Right cardiac atrium (tissue), 5 donors: Measurements from ENCODE around the gene DNMT3A. TPM values are rescaled to one million over a fixed set of nuclear protein-coding genes. Genes with fewer than 3 reads are reported as not detected.

Source experiments
- ATAC-seq, 2 donors: fragments of 200-7000 bp; cut with Tn5 transposase; one replicate each; pipeline versions ENCODE4 v1.8.0 to v1.9.1; 2020; ENCODE audit warnings: moderate library complexity in 2 of 2, mild to moderate bottlenecking in 1 of 2
- DNase-seq, 3 donors: peaks; one replicate each; pipeline ENCODE4 v3.0.0-alpha.2; 2020
- H3K27ac ChIP-seq: one replicate; pipeline ENCODE4 v1.5.1; 2013; ENCODE audit warnings: mild to moderate bottlenecking, low read length, control low read depth, moderate library complexity
- H3K27me3 ChIP-seq: one replicate; pipeline ENCODE4 v1.6.1; 2013; ENCODE audit not compliant: control insufficient read depth, insufficient read depth
- H3K4me1 ChIP-seq: one replicate; pipeline ENCODE4 v1.6.1; 2013; ENCODE audit warnings: low read length; ENCODE audit not compliant: control insufficient read depth, insufficient read depth
- H3K4me3 ChIP-seq: one replicate; pipeline ENCODE4 v1.5.1; 2013; ENCODE audit warnings: low read length, control low read depth
- H3K9me3 ChIP-seq: one replicate; pipeline ENCODE4 v1.6.1; 2013; ENCODE audit warnings: low read length; ENCODE audit not compliant: control insufficient read depth
- WGBS: extraction: QIAGEN DNeasy Blood & Tissue Kit; methylation state at CpG from one replicate; pipeline ENCODE4 v1.1.7; 2013; 5-methylcytosine and 5-hydroxymethylcytosine counted together
- intact Hi-C, 4 donors: fragments of 100-400 bp; cut with DNase I; formaldehyde crosslinking; loops; one replicate each; pipeline versions ENCODE4 v1.11.0 to v1.14.0; 2022 to 2023
- polyA plus RNA-seq: library from polyadenylated mRNA; stranded (reverse); fragments of 200-250 nt; gene quantifications from one replicate; pipeline ENCODE4 v1.2.3, GENCODE V29; 2013
- total RNA-seq, 4 donors: library from RNA; stranded (reverse); fragmentation: NEBNext Ultra II Directional; extraction: Animal tissue kit (Norgen Biotek cat#: 25700); gene quantifications; one replicate each; pipeline ENCODE4 v1.2.1, GENCODE V29; 2021
- donor health status: healthy with polysubstance abuse.
- donor health status: DM: no; HTN: yes; CAD: no.
- donor health status: DM: no; HTN: no; CAD: no.
- donor health status: DM: no; HTN: yes; CAD: no; lungs with severe emphysema.
- donor health status: DM: yes; HTN: yes; CAD: no.

The DNMT3A gene
- total and polyA plus RNA-seq, 5 donors = 9.9 to 22.9 (median 20.2) TPM

- DNase-seq (no peak), ATAC-seq (no peak)
- 77% methylated on average over 25 of the region's 25 CpGs for WGBS
- intact Hi-C loops = loop anchor here in 1 of 4 donors (10.0 kb wide), 1 partner anchor 152 kb away; no protein-coding TSS in a partner anchor
- Histone ChIP-seq H3K27me3 (no peaks in the 10 kb centered on the region), H3K4me1 (no peaks in the 10 kb centered on the region), H3K9me3 (no peaks in the 10 kb centered on the region), H3K27ac (no peak overlapping the region), H3K4me3 (no peak overlapping the region)
These were observed 30.9 kb upstream of the DNMT3A start for GRCh38 chr2:25372405-25373268.

GRCh38 chr2:25371253-25372241, 29.8 kb upstream of the DNMT3A start:
- H3K4me1 ChIP-seq = no peaks in the 10 kb centered on the region
- no peak overlapping the region for H3K4me3 ChIP-seq
- H3K27me3 ChIP-seq = no peaks in the 10 kb centered on the region
- 79% methylated on average over 27 of the region's 27 CpGs for WGBS
- DNase-seq (no peak), ATAC-seq (no peak)
- H3K9me3 ChIP-seq = no peaks in the 10 kb centered on the region
- H3K27ac ChIP-seq = no peak overlapping the region
- intact Hi-C loops = loop anchor here in 1 of 4 donors (10.0 kb wide), 1 partner anchor 153 kb away; no protein-coding TSS in a partner anchor

GRCh38 chr2:25369876-25370275, 28.2 kb upstream of the DNMT3A start:
- Histone ChIP-seq H3K27ac (no peak overlapping the region), H3K9me3 (no peaks in the 10 kb centered on the region), H3K4me1 (no peaks in the 10 kb centered on the region), H3K27me3 (no peaks in the 10 kb centered on the region), H3K4me3 (no peak overlapping the region)
- DNase-seq = no peak
- intact Hi-C loops = loop anchor here in 1 of 4 donors (10.0 kb wide), 1 partner anchor 155 kb away; no protein-coding TSS in a partner anchor
- ATAC-seq = no peak
- 80% methylated on average over 5 of the region's 5 CpGs for WGBS

- no peak overlapping the region for H3K27ac ChIP-seq
- DNase-seq (no peak), ATAC-seq (no peak)
- 71% methylated on average over 4 of the region's 4 CpGs for WGBS
- intact Hi-C loops = no loop called here
- H3K4me3 ChIP-seq = no peak overlapping the region
- no peaks in the 10 kb centered on the region for H3K9me3 ChIP-seq
- H3K4me1 ChIP-seq = no peaks in the 10 kb centered on the region
- H3K27me3 ChIP-seq = no peaks in the 10 kb centered on the region
These were observed 27.7 kb upstream of the DNMT3A start for GRCh38 chr2:25369439-25369838.

- ATAC-seq (no peak), DNase-seq (no peak)
- Histone ChIP-seq H3K9me3 (no peaks in the 10 kb centered on the region), H3K4me1 (no peaks in the 10 kb centered on the region), H3K4me3 (no peak overlapping the region), H3K27ac (no peak overlapping the region), H3K27me3 (no peaks in the 10 kb centered on the region)
- WGBS = 59% methylated on average over 4 of the region's 4 CpGs
- intact Hi-C loops = no loop called here
These were observed 26.9 kb upstream of the DNMT3A start for GRCh38 chr2:25368660-25369059.

- Histone ChIP-seq H3K9me3 (no peaks in the 10 kb centered on the region), H3K4me3 (no peak overlapping the region), H3K27ac (no peak overlapping the region), H3K4me1 (no peaks in the 10 kb centered on the region), H3K27me3 (no peaks in the 10 kb centered on the region)
- ATAC-seq = no peak
- no peak for DNase-seq
- intact Hi-C loops = no loop called here
- WGBS = 76% methylated on average over 9 of the region's 9 CpGs
These were observed 25.6 kb upstream of the DNMT3A start for GRCh38 chr2:25367296-25367695.

GRCh38 chr2:25366629-25367028, 24.9 kb upstream of the DNMT3A start:
- Histone ChIP-seq H3K27me3 (no peaks in the 10 kb centered on the region), H3K9me3 (no peaks in the 10 kb centered on the region), H3K4me1 (no peaks in the 10 kb centered on the region), H3K27ac (no peak overlapping the region), H3K4me3 (no peak overlapping the region)
- intact Hi-C loops = no loop called here
- DNase-seq (no peak), ATAC-seq (no peak)
- 88% methylated on average over 4 of the region's 4 CpGs for WGBS

GRCh38 chr2:25365241-25365640, 23.5 kb upstream of the DNMT3A start:
- intact Hi-C loops = no loop called here
- WGBS = 48% methylated on average over 5 of the region's 5 CpGs
- no peak for ATAC-seq
- DNase-seq = no peak
- H3K27ac ChIP-seq = no peak overlapping the region
- H3K4me1 ChIP-seq = no peaks in the 10 kb centered on the region
- H3K4me3 ChIP-seq = no peak overlapping the region
- no peaks in the 10 kb centered on the region for H3K9me3 ChIP-seq
- no peaks in the 10 kb centered on the region for H3K27me3 ChIP-seq

- DNase-seq (no peak), ATAC-seq (no peak)
- Histone ChIP-seq H3K27ac (no peak overlapping the region), H3K4me1 (no peaks in the 10 kb centered on the region), H3K9me3 (no peaks in the 10 kb centered on the region), H3K4me3 (no peak overlapping the region), H3K27me3 (no peaks in the 10 kb centered on the region)
- WGBS = 89% methylated on average over 7 of the region's 7 CpGs
- intact Hi-C loops = no loop called here
These were observed 22.0 kb upstream of the DNMT3A start for GRCh38 chr2:25363733-25364132.

GRCh38 chr2:25362434-25363145, 20.9 kb upstream of the DNMT3A start:
- Histone ChIP-seq H3K4me3 (peak overlapping the region; percentile 20), H3K9me3 (no peaks in the 10 kb centered on the region), H3K27ac (no peak overlapping the region), H3K4me1 (no peaks in the 10 kb centered on the region), H3K27me3 (no peaks in the 10 kb centered on the region)
- ATAC-seq (peak; percentile 12 to 47), DNase-seq (peak in 2 of 3 donors; percentile 74 to 75)
- WGBS = 50% methylated on average over 21 of the region's 21 CpGs
- intact Hi-C loops = no loop called here
